Bronchial epithelial cell (primary cell): ENCODE results near the gene BTF3. TPM values are rescaled to one million over a fixed set of nuclear protein-coding genes. Genes with fewer than 3 reads are reported as not detected.
A peak's percentile ranks its signal among the peaks of the same experiment; 100 is the strongest.
"Not testable (repeated sequence)": the region's sequence is repeated elsewhere in the genome, so short reads cannot be mapped to it uniquely, and the experiment has no call there.

Experiments
- DNase-seq: peaks from one replicate; pipeline ENCODE4 v3.0.0-alpha.2; 2010; ENCODE audit warnings: low read depth
- FAIRE-seq: peaks from 2 replicates; lab custom pipeline; 2011; peaks lifted over from hg19 to GRCh38; lab: Jason Lieb, UNC
- H3K27me3 ChIP-seq: 2 replicates; pipeline ENCODE4 v1.5.1; 2011; ENCODE audit warnings: low read length; ENCODE audit not compliant: control insufficient read depth, insufficient read depth
- H3K36me3 ChIP-seq: 2 replicates; pipeline ENCODE4 v1.5.1; 2011; ENCODE audit warnings: low read length; ENCODE audit not compliant: control insufficient read depth, insufficient read depth
- H3K4me3 ChIP-seq: 2 replicates; pipeline ENCODE4 v1.5.1; 2011; ENCODE audit warnings: mild to moderate bottlenecking, low read depth, low read length, control low read depth
- total RNA-seq: library from RNA; depleted of rRNA; stranded (reverse); fragments of >200 nt; gene quantifications from 2 replicates; pipeline ENCODE4 v1.2.1, GENCODE V29; 2014
- TF ChIP-seq, protein P1 (sequence below): IDR thresholded peaks from 2 replicates; pipeline ENCODE4 v1.5.1; 2011; ENCODE audit warnings: mild to moderate bottlenecking, moderate library complexity, low read length, control low read depth, inconsistent platforms; ENCODE audit not compliant: insufficient read depth, severe bottlenecking

Gene BTF3
- total RNA-seq, 1 donor from 2014 or later: 227 TPM

DNA sequence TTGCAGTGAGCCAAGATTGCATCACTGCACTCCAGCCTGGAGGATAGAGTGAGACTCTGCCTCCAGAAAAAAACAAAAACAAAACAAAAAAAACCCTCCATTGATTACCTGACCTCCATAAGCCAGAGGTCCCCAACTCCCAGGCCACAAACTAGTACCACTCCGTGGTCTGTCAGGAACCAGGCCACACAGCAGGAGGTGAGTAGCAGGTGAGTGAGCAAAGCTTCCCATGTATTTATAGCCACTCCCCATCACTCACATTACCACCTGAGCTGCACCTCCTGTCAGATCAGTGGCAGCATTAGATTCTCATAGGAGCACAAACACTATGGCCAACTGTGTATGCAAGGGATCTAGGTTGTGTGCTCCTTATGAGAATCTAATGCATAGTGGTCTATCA is 13.7 kb upstream of the BTF3 start:
- TF ChIP-seq, protein P1, sequence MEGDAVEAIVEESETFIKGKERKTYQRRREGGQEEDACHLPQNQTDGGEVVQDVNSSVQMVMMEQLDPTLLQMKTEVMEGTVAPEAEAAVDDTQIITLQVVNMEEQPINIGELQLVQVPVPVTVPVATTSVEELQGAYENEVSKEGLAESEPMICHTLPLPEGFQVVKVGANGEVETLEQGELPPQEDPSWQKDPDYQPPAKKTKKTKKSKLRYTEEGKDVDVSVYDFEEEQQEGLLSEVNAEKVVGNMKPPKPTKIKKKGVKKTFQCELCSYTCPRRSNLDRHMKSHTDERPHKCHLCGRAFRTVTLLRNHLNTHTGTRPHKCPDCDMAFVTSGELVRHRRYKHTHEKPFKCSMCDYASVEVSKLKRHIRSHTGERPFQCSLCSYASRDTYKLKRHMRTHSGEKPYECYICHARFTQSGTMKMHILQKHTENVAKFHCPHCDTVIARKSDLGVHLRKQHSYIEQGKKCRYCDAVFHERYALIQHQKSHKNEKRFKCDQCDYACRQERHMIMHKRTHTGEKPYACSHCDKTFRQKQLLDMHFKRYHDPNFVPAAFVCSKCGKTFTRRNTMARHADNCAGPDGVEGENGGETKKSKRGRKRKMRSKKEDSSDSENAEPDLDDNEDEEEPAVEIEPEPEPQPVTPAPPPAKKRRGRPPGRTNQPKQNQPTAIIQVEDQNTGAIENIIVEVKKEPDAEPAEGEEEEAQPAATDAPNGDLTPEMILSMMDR: no peak
- DNase-seq: no peak

DNA sequence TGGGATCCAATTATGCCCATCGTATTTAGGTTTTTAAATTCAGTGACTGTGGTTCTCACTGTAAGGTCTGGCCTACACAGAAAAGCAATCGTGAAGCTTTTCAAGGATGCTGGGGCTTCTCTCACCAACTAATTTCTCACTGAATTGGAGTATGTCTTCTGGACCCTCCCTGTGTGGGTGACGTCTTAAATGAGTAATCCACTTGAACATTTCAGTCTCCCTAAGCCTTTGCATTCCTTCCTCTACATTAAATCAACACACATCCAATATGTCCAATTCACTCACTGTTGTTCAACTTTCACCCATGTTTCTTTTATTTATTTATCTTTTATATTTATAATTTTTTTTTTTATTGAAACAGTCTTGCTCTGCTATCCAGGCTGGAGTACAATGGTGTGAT is 12.5 kb upstream of the BTF3 start:
- DNase-seq (peak; percentile 10), FAIRE-seq (no peak)
- Histone ChIP-seq H3K4me3 (no peak overlapping the region), H3K36me3 (no peaks in the 10 kb centered on the region), H3K27me3 (peaks cover 5% of the 10 kb centered on the region)
- TF ChIP-seq, protein P1: no peak

More for the DNA sequence above, 13.7 kb upstream of the BTF3 start:
- Histone ChIP-seq H3K36me3 (no peaks in the 10 kb centered on the region), H3K4me3 (no peak overlapping the region), H3K27me3 (peaks cover 5% of the 10 kb centered on the region)
- FAIRE-seq: no peak

DNA sequence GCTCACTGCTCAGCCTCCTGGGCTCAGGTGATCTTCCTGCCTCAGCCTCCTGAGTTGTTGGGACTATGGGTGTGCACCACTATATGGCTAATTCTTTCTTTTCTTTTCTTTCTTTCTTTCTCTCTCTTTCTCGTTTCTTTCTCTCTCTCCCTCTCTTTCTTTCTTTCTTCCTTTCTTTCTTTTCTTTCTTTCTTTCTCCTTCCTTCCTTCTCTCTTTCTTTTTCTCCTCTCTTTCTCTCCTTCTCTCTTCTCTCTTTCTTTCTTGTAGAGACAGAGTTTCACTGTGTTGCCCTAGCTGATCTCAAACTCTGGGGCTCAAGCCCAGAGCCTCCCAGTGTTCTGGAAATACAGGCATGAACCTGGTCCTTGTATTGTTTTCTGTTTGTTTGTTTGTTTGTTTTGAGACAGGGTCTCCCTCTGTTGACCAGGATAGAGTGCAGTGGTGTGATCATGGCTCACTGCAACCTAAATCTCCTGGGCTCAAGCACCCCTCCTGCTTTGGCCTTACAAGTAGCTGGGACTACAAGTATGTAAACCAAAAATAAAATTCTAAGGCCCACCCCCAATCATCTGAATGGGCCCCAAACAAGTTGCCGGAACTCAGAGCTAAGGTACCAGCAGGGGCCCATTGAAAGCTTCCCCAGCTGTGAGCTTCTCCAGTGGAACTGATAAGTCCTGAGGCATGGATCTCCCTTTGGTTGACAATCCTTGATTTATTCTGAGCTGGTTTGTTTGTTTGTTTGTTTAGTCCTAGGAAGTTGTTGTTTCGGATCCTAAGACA is 11.9 kb upstream of the BTF3 start:
- FAIRE-seq (no peak), DNase-seq (no peak)
- TF ChIP-seq, protein P1: no peak
- no peak overlapping the region for H3K4me3 ChIP-seq
- H3K27me3 ChIP-seq: peaks cover 5% of the 10 kb centered on the region
- no peaks in the 10 kb centered on the region for H3K36me3 ChIP-seq

DNA sequence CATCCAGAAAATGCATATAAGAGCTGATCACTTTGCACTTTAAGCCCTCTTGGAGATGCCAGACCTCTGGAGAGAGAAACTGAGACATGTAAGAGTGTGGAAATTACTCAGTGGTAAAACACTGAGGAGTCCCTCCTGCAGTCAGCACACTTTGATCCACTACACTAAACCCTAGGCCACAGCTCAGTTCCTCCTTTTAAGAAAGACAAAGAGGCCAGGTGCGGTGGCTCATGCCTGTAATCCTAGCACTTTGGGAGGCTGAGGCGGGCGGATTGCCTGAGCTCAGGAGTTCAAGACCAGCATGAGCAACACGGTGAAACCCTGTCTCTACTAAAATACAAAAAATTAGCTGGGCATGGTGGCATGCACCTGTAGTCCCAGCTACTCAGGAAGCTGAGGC is 11.0 kb upstream of the BTF3 start:
- not testable (repeated sequence) for H3K36me3 ChIP-seq, FAIRE-seq, H3K27me3 ChIP-seq, DNase-seq, H3K4me3 ChIP-seq

DNA sequence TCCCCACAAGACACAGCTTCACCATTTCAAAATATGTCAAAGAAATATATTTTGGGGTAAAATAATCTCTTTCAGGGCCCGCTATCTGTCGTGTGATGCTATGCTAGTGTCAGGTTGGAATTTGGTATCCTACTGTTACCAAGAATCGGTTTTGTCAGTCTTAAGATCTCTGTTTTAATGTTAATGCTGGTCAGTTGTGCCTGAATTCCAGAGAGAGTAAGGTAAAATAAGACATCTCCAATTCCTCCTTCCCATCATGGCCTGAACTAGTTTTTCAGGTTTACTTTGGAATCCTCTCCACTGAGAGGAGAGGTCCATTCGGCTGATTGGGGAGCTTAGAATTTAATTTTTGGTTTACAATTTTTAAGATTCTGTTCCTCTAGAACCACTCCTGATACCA is 10.4 kb upstream of the BTF3 start:
- DNase-seq (no peak), FAIRE-seq (no peak)
- no peaks in the 10 kb centered on the region for H3K27me3 ChIP-seq
- no peak overlapping the region for H3K4me3 ChIP-seq
- TF ChIP-seq, protein P1: no peak
- H3K36me3 ChIP-seq: no peaks in the 10 kb centered on the region

DNA sequence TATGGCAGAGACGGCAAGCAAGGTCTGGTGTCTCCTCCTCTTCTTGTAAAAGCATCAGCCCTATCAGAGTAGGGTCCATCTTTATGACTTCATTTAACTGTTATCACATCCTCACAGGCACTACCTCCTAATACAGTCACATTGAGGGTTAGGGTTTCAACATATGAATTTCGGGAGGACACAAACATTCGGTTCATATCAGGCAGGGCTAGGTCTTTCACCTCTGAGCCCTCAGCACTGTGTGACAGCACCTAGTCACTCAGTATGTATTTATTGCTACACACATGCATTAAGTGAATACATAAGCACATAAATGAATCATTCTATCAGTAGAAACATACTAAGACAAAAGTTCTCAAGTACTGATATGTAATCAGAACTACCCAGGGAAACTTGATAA is 9.4 kb upstream of the BTF3 start:
- no peaks in the 10 kb centered on the region for H3K36me3 ChIP-seq
- FAIRE-seq (no peak), DNase-seq (peak; percentile 11)
- H3K27me3 ChIP-seq: no peaks in the 10 kb centered on the region
- H3K4me3 ChIP-seq: no peak overlapping the region
- TF ChIP-seq, protein P1: no peak
